GM18867 (cell line): Measurements from ENCODE around the gene LIMS1.
"Not testable (repeated sequence)": the region's sequence is repeated elsewhere in the genome, so short reads cannot be mapped to it uniquely, and the experiment has no call there.

ENCODE experiments used
- ATAC-seq: cut with Tn5 transposase; IDR thresholded peaks from one replicate; pipeline ENCODE4 v1.9.1; 2021; ENCODE audit warnings: mild to moderate bottlenecking, moderate library complexity; ENCODE audit not compliant: unreplicated experiment

LIMS1 gene

DNA sequence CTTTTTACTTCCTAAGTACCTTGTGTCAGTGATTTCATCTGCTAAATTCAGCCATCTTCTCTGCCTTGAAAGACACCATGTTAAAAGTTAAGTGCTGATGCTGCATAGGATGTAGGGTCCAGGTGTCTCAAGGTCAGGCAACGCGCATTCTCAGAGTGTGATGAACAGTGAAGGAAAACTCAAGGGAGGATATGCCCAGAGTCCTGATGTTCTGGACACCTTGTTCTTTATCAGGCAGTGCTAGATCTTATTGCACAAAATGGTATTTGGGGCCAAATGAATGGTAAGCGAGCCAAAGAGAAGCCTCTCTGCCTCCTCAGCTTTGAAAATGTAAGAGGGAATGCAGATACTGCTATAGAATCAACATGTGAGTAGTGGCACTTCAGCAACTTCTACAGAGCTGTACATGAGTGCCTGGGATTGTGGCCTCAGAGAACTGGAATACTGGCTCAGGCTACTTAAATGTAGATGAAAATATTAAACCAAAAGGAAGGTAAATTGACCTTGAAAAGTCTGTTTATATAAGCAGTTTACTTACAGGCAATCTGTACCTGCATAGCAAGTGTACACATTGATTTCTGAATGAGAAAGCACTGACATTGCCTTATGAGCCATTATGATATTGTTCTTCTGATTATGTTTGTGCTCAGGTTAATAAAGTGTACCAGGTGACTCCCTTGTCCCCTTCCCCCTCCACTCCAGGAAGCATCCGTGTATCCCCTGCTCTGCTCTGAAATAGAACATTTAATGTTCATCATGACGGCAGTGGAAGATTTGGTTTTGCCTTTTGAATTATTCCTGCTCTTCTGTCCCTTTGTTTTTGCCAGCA, 98.3 kb downstream of the LIMS1 start:
- ATAC-seq = no peak

DNA sequence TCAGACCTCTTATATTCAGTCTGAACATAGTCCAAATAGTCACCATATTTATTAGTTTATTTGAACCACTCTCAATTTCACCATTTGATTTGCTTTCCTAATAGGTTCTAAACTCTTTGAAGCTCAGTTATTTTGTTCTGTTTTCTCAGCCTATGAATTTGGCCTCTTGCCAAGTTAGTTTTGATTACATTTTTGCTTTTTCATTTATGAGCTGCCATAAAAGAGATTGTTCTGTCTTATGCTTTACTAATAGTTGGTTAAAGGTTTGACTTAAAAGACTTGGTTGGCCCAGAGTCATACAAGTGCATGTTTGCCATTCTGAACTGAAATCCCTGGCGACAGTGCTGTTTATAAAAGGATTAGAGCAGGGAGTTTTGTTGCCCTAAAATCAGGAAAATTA, 99.1 kb downstream of the LIMS1 start:
- no peak for ATAC-seq

DNA sequence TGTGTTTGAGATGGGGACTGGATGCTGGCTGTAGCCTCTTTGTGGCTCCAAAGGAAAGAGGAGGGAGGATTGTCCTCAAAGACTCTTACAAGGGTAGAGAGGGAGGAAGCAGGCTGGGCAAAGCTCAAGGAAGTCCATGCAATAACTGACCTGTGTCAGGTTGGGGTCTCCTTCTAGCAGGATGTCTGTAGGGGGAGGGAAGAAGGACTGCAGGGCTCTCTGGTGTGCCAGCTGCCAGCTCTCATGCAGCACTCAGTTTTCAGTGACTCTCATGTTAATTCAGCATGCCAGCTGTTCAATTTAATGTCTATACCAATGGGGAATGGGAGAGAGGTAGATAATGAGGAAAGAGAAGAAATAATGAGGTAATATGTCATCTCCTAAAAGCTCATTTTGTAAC, 99.7 kb downstream of the LIMS1 start:
- no peak for ATAC-seq

DNA sequence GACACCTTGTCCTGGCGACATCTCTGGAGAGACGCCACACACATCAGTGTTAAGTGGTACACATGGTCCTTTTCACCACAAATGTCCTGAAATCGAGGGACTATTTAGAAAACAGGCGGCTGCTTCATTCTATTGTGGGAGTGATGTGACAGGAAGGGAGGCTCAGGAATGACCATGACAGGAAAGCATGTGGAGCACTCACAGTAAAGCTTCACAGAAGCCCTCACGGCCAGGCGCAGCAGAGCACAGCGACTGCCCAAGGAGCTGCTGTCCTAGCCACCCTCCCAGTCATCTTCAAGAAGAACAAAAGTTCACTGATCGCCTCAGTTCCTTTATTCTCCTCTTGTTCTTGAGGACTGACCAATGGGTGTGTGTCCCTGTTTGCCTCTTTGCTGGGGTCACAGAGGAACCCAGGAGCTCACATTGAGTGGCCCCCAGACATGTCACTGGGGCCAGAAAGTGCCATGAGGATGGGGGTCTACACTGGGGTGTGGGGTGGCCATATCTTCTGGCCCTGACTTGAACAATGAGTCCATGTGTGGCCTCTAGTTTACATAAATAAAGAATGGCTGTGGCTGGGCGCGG, 100.4 kb downstream of the LIMS1 start:
- no peak for ATAC-seq

- peak; percentile 10 for ATAC-seq
Observed at GRCh38 chr2:108635630-108636354, 101.5 kb downstream of the LIMS1 start.

GRCh38 chr2:108637304-108637669, 103.0 kb downstream of the LIMS1 start:
- no peak for ATAC-seq

DNA sequence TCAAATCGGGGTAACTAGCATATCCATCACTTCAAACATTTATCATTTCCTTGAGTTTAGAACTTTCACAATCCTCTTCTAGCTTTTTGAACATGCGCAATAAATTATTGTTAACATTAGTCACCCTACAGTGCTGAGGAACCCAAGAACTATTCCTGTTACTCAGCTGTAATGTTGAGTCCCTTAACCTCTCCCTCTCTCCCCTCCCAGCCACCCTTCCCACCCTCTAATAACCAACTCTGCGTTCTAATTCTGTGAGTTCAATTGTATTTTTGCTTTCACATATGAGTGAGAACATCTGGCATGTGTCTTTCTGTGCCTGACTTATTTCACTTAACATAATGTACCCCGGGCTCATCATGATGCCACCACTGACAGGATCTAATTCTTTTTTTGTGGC, 106.5 kb downstream of the LIMS1 start:
- no peak for ATAC-seq

GRCh38 chr2:108641756-108642155, 107.5 kb downstream of the LIMS1 start:
- no peak for ATAC-seq

GRCh38 chr2:108643261-108643849, 109.1 kb downstream of the LIMS1 start:
- no peak for ATAC-seq

DNA sequence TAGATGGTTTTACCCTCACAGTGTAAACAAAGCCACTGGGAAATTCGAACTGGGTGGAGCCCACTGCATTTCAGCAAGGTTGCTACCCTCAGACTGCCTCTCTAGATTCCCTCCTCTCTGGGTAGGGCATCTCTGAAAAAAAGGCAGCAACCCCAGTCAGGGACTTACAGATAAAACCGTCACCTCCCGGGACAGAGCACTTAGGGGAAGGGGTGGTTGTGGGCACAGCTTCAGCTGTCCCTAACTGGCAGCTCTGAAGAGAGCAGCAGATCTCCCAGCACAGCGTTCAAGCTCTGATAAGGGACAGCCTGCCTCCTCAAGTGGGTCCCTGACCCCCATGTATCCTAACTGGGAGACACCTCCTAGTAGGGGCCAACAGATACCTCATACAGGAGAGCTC, 109.6 kb downstream of the LIMS1 start:
- ATAC-seq = not testable (repeated sequence)

DNA sequence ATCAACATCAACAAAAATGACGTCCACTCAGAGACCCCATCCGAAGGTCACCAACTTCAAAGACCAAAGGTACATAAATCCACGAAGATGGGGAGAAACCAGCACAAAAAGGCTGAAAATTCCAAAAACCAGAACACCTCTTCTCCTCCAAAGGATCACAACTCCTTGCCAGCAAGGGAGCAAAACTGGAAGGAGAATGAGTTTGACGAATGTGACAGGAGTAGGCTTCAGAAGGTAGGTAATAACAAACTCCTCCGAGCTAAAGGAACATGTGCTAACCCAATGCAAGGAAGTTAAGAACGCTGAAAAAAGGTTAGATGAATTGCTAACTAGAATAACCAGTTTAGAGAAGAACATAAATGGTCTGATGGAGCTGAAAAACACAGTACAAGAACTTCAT, 110.2 kb downstream of the LIMS1 start:
- not testable (repeated sequence) for ATAC-seq

GRCh38 chr2:108648796-108649195, 114.5 kb downstream of the LIMS1 start:
- not testable (repeated sequence) for ATAC-seq

- not testable (repeated sequence) for ATAC-seq
Observed at GRCh38 chr2:108650465-108650864, 116.2 kb downstream of the LIMS1 start.

DNA sequence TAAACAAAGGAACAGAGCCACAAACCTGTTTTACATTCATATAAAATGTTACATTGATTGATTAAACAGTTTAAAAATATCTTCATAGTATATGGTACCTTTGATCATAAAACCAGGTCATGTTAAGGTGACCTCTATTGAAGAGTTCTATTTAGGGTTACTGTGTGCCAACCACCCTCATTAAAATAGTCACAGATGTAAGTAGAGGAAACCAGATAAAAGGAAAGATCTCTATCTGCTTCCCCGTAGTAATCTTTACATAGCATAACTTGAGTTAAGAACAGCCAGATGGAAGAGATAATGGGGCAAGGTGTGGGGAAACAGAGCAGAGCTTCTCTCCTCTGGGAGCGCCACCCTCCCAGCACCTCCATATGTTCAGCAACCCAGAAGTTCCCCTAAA, 117.2 kb downstream of the LIMS1 start:
- ATAC-seq = not testable (repeated sequence)

DNA sequence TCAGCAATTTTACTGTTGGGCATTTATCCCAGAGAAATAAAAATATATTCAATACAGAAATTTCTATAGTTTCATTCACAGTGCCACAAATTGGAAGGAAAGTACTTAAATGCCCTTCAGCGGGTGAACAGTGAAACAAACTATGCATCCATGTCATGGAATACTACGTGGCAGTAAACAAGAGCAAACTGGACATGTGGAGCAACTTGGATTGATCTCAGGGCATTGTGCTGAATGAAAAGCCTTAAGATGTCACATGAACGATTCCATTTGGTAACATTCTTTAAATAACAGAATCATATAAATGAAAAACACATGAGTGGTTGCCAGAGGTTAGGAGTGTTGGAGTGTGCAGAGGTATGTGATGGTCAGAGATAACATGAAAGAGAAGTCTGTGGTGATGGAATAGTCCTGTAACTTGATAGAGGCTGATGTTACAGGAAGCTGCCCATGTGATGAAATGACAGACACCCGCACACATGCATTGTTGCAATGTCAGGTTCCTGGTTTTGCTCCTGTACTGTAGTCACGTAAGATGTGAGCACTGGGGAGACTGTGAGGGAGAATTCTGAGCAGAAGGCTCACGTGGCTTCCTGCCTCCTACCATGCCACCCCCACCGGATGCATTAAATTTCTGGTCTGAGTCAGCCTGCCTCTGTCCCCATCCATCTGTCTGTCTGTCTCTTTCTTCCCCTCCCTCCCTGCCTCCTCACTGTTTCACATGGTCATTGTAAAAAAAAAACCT, 118.1 kb downstream of the LIMS1 start:
- ATAC-seq = peak; percentile 99

DNA sequence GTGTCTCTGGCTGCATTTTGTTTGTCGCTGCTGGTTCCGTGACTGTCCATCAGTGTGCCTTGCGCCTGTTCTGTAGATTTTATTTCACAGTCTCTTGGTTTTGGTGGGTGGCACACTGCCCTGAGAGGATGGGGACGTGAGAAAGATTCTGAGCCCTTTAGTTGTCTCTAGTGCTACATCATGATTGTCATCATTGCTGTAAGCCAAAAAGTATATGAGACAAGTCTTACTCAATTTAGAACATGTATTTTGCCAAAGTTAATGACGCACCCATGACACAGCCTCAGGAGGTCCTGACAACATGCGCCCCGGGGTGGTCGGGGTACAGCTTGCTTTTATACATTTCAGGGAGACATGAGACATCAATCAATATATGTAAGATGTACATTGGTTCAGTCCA, 119.2 kb downstream of the LIMS1 start:
- ATAC-seq = not testable (repeated sequence)

- not testable (repeated sequence) for ATAC-seq
Observed at GRCh38 chr2:108653849-108654248, 119.6 kb downstream of the LIMS1 start.

DNA sequence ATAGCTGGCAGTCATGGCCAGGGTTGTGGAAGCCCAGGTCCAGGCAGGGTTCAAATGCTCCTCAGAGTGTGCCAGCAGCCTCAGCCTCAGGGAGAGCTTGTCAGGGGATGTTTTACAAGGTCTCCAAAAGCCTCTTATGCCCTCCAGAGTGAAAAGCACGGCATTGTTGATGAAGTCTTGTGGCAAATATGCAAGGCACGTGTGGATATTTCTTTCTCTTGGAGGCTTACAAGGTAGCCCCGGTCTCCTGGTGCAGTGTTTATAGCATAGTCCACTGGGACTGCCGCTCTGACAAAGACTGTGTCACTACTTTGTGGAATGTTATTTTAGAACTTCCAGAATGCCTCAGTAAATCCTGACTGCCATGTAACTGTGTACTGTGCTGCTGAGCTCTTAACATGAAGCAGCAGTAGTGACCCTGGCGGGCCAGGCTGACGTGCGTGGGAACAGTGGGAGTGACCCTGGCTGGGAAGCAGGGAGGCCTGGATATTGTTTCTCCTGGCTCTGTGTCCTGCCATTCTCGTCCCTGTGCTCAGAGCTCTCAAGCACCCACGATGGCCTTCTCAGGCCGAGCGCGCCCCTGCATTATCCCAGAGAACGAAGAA, 120.4 kb downstream of the LIMS1 start:
- ATAC-seq = not testable (repeated sequence)

DNA sequence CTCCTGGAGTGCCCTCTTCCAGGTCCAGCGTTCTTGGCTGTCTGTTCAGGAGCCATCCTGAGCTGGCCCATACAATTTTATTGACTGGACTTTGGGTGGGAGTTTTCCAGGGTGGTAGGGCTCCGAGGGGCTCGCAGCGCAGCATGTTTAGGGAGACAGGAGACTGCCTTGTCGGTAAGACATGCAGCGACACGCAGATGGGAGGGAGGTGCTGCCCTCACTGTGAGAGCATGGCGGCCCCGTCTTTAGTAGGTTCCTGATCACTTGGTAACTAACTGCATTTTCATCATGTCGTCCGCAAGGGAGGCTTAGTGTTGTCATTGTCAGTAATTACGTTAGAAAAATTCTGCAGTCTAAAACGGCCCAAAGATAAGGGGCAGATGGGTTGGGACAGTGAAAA, 121.0 kb downstream of the LIMS1 start:
- ATAC-seq = not testable (repeated sequence)

DNA sequence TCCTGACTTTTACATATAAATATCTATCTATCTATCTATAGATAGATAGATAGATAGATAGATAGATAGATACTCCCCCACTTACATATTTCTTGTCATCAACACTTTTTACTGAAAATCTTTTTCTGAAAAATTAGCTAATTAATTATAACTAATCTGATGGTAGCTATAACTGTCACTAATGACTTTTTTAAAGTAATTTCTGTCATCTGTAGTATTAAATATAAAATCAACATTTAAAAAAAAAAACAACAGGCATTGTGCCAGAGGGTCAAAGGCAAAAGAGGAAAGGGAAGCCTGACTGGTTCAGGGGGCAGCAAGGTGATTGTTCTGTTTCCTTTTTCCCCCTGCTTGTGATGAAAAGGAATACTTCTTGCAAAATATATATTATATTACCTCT, 122.0 kb downstream of the LIMS1 start:
- not testable (repeated sequence) for ATAC-seq
